Raji (cell line): Measurements from ENCODE around the gene FAM180B.

Experiments used
- POLR2A ChIP-seq: IDR thresholded peaks from 2 replicates; pipeline ENCODE4 v1.6.1; 2011; ENCODE audit warnings: low read depth, low read length, control low read depth; ENCODE audit not compliant: insufficient read depth

The FAM180B gene

GRCh38 chr11:47586098-47586855 lies at the start of gene FAM180B:
Gene FAM180B, plus strand, starts transcription at chr11:47586678. Its CDS starts 91 bp downstream, at chr11:47586769.
- TF ChIP-seq POLR2A, result no peak

GRCh38 chr11:47536915-47537314 lies 49.6 kb upstream of the FAM180B start:
- TF ChIP-seq POLR2A, result no peak

GRCh38 chr11:47538741-47539565 lies 47.5 kb upstream of the FAM180B start:
- TF ChIP-seq POLR2A, result no peak

- no peak for TF ChIP-seq POLR2A
Measured at GRCh38 chr11:47539681-47540039, 46.8 kb upstream of the FAM180B start.

GRCh38 chr11:47541070-47541469 lies 45.4 kb upstream of the FAM180B start:
- no peak for TF ChIP-seq POLR2A

GRCh38 chr11:47545298-47545697 lies 41.2 kb upstream of the FAM180B start:
- TF ChIP-seq POLR2A, result no peak

- TF ChIP-seq POLR2A, result no peak
Measured at GRCh38 chr11:47550288-47551047, 36.0 kb upstream of the FAM180B start.

GRCh38 chr11:47551086-47551485 lies 35.4 kb upstream of the FAM180B start:
- no peak for TF ChIP-seq POLR2A

GRCh38 chr11:47552056-47552565 lies 34.4 kb upstream of the FAM180B start:
- 0 out of 2 replicates have a peak, but pooled peaks have one; percentile 5 for TF ChIP-seq POLR2A

GRCh38 chr11:47552566-47553405 lies 33.7 kb upstream of the FAM180B start, which contains the start of gene CELF1:
Gene CELF1, minus strand, starts transcription at chr11:47553132. Its CDS starts 53,609 bp downstream, at chr11:47499523.
- peak; percentile 73 for TF ChIP-seq POLR2A

- TF ChIP-seq POLR2A, result no peak
Measured at GRCh38 chr11:47553406-47553743, 33.1 kb upstream of the FAM180B start.

GRCh38 chr11:47558695-47559094 lies 27.8 kb upstream of the FAM180B start:
- TF ChIP-seq POLR2A, result no peak

GRCh38 chr11:47560426-47560825 lies 26.1 kb upstream of the FAM180B start:
- TF ChIP-seq POLR2A, result no peak

- no peak for TF ChIP-seq POLR2A
Measured at GRCh38 chr11:47564933-47565339, 21.5 kb upstream of the FAM180B start.

- peak; percentile 68 for TF ChIP-seq POLR2A
Measured at GRCh38 chr11:47565340-47566148, 20.9 kb upstream of the FAM180B start, which contains the start of gene PTPMT1. Gene PTPMT1, plus strand, starts transcription at chr11:47565599. Its CDS starts 24 bp downstream, at chr11:47565623.
